HG03103 (cell line): ENCODE measurements around the gene SLC10A1.
"Not testable (repeated sequence)": the region's sequence is repeated elsewhere in the genome, so short reads cannot be mapped to it uniquely, and the experiment has no call there.

Experiments used
- ATAC-seq: cut with Tn5 transposase; IDR thresholded peaks from one replicate; pipeline ENCODE4 v1.9.1; 2021; ENCODE audit warnings: low read depth; ENCODE audit not compliant: unreplicated experiment

The SLC10A1 gene

DNA sequence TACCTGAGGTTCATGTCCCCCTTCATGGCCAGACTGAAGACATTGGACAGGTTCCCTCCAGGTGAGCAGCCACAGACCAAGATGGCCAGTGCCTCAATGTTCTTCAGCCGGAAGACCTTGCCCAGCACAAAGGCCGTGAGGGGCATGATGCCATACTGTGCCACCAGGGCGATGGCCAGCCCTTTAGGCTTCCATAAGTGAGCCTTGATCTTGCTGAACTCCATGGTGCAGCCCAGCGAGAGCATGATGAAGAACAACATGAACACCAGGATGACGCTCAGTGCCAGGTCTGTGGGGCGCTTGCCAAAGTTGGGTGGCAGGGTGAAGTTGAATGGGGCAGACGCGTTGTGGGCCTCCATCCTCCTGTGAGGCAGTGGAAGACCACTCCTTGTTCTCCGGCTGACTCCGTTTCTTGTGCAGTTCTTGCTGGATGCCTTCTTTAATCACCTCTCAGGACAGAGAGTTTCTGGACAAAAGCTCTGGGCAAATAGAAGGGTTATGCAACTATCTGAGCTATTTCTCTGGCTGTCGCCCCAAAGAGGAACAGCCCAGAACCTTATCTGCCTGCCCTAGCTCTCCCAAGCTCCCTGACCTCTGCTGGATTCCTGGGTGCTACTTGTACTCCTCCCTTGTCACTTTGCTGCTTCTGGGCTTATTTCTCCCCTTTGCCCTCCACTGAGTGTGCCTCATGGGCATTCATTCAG lies at the start of gene SLC10A1:
TSS of gene SLC10A1 (minus strand) at position 445 of the 704 bp plus-strand sequence. CDS start at position 359, 86 bp downstream.
- ATAC-seq: no peak

GRCh38 chr14:69845787-69846186 lies 48.7 kb upstream of the SLC10A1 start:
- no peak for ATAC-seq

DNA sequence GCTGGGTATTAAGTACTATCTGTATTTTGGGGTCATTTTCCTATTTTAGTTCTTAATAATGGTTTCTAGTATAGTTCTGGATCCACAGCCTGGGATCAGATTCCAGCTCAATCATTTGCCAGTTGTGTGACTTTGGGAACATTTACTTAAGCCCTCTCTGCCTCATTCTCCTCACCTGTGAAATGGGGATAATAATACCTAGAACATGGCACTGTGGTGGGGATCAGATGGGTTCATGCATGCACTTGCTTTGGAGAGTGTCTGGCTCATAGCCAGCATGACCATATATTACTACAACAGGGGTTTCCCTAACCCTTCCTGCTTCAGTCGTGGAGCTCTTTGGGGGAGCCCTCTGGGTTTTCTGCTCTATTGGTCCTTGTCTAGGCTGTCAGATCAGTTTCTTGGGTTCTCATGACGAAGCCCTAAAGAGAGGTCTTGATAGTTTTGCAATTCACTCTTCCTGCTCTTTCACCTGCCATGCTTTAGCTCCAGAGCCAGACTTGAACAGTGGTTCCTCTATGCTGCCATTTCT lies 48.1 kb upstream of the SLC10A1 start:
- ATAC-seq: no peak

DNA sequence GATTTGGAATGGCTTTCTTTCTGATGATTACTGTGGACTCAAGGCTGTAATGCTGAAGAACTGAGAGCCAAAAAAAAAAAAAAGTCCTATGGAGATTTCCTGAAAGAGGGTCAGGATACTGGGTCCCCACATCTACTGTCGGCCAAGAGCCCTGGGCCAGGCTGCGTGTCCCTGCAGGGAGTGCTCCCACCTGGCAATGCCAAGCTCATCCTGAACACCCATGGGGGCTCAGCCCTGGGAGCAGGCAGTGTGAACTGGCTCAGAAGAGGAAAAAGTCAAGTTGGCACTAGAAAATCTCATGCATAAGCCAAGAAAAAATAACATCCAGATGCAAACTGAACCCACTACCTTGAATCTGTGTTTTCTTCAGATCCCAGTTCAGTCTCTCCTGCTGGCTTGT lies 47.1 kb upstream of the SLC10A1 start:
- no peak for ATAC-seq

GRCh38 chr14:69842686-69843420 lies 45.8 kb upstream of the SLC10A1 start:
- no peak for ATAC-seq

DNA sequence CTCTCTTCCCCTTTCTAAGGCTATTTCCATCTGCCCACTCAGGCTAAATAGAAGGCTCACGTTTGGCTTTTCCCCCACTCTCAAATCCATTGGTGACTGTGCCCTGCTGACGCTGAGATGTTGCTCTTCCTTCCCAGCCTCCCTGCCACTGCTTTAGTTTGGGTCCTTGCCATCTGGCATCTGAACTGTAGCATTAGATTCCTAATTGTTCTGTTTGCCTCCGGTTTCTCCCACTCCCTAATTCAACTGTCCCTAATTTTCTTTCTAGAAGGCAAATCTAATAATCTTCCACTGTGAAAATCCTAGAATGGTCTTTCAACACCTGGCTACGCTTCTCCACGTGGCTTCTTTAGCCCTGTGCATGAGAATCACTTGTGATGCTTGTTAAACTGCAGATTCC lies 44.6 kb upstream of the SLC10A1 start:
- no peak for ATAC-seq

DNA sequence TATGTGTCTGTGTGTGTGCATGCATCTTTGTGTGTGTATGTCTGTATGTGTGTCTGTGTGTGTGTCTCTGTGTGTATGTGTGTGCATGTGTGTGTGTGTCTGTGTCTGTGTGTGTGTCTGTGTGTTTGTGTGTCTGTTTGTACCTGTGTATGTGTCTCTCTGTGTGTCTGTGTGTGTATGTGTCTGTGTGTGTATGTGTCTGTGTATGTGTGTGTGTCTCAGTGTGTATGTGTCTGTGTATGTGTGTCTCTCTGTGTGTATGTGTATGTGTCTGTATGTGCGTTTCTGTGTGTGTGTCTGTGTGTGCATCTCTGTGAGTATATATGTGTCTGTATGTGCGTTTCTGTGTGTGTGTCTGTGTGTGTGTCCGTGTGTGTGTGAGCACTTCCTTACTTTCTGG lies 42.6 kb upstream of the SLC10A1 start:
- no peak for ATAC-seq

GRCh38 chr14:69838881-69839416 lies 41.9 kb upstream of the SLC10A1 start:
- ATAC-seq: no peak

DNA sequence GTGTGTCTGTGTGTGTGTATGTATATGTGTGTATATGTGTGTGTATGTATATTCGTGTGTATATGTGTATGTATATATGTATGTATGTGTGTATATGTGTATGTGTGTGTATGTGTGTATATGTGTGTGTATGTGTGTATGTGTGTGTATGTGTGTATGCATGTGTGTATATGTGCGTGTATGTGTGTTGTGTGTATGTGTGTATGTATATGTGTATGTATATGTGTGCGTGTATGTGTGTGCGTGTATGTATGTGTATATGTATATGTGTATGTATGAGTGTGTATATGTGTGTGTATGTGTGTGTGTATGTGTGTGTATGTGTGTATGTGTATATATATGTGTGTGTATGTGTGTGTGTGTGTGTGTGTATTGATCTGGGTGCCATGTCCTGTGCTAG lies 31.8 kb upstream of the SLC10A1 start:
- ATAC-seq: no peak

GRCh38 chr14:69828354-69828753 lies 31.3 kb upstream of the SLC10A1 start:
- no peak for ATAC-seq

DNA sequence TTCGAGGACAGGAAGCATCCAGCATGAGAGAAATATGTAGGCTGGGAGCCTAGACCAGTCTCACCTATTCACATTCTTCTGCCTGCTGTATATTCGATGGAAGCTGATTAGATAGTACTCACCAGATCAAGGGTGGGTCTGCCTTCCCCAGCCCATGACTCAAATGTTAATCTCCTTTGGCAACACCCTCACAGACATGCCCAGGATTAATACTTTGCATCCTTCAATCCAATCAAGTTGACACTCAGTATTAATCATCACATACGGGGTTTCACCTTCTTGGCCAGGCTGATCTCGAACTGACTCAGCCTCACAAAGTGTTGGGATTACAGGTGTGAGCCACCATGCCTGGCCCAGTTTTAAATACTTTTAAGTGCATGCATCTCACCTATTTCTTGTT lies 30.5 kb upstream of the SLC10A1 start:
- ATAC-seq: no peak

DNA sequence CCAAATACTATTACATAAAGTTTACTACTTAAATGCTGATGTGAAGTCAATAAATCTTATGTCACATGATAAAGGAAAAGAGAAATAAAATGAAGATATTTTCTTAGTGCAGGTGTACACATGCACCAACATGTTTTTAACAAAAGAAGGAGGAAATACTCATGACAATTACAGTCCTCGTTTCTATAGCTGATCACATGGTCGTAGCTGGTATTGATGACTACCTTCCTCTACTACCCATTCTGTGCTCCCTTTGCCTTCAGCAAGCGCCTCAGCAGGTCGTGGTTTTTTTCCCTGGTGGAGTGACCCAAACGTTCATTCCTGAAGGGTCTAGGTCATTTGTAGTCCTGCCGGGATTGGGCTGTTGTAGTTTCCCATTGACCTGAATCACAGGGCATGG lies 25.4 kb upstream of the SLC10A1 start:
- ATAC-seq: no peak

DNA sequence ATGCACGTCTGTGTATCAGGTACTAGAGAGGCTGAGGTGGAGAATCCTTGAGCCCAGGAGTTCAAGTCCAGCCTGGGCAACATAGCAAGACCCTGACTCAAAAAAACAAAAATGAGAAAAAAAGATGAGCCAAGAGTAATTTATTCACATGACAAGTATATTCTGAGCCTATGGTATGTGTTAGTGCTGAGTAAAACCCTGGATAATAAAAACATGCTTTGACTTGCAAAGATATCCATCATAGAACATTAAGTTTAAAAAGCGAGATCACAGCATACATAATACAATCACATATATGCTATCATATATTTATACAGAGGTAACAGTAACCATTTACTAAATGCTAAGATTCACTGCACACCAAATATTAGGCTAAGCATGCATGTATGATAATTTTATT lies 23.9 kb upstream of the SLC10A1 start:
- ATAC-seq: no peak

DNA sequence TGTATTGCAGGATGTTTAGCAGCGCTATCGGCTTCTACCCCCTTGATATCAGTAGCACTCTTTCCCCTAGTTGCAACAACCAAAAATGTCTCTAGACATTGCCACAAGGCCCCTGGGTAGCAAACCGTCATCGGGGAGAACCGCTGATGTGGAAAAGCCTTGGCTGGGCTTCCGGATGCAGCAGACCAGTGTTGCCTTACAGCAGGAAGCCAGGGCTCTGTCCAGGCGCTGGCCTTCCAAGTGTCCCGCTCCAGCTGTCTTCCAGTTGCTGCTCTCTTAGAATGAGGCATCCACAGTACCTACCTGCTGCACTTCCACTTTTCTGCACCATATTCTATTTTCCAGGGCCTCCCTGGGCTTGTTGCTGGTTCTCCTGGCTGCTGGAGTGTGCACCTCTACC lies 22.6 kb upstream of the SLC10A1 start:
- no peak for ATAC-seq

- no peak for ATAC-seq
Measured at GRCh38 chr14:69818758-69819191, 21.7 kb upstream of the SLC10A1 start.

DNA sequence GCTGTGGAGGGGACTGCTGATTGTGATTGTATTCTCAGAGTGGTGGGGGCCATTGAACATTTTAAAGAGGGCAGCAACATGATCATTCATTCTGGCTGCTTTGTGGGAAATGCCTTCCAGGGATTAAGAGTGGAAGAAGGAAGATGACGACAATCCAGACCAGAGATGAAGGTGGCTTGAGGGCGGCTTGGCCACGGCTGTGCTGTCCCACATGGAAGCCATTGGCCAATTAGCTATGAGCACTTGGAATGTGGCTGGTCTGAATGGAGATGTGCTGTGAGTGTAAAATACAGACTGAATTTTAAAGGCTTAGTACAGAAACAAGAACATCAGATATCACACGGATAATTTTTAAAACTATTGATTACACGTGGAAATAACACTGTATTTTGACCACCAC lies 19.2 kb upstream of the SLC10A1 start:
- ATAC-seq: no peak

DNA sequence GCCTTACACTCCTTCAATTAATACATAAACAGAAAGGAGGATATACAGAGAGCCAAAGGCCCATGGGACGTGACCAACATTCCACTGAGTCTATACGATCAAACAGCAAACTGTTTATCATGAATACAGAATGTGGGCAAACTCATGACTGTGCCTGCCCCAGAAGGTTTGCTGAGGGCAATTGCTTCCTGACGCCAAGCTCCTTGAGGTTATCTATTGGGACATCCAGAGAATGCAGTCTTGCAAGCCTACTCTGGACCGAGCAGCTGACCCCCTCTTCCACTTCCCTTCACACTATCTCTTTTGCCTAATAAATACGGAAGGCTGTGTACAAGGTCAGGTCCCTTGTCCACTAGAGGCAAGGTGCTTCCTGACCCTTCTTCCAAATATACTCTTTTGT lies 18.5 kb upstream of the SLC10A1 start:
- ATAC-seq: no peak

DNA sequence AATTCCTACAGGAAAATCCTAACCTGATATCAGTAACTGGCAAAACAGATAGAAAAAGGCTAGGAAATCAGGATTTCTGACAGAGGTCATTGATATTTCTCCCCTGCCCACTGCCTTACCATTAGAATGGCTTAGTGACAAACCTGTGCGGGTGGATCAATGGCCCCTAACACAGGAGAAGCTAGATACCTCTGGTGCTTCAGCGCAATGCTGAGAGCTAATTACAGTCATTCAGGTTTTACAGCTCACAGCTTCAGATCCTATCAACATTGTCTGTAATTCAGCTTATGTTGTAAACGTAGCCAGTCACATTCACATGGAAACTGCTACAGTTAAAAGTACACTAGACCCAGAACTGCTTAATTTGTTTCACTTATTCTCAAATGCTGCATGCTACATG lies 17.4 kb upstream of the SLC10A1 start:
- ATAC-seq: no peak

GRCh38 chr14:69813346-69813745 lies 16.3 kb upstream of the SLC10A1 start:
- ATAC-seq: not testable (repeated sequence)

DNA sequence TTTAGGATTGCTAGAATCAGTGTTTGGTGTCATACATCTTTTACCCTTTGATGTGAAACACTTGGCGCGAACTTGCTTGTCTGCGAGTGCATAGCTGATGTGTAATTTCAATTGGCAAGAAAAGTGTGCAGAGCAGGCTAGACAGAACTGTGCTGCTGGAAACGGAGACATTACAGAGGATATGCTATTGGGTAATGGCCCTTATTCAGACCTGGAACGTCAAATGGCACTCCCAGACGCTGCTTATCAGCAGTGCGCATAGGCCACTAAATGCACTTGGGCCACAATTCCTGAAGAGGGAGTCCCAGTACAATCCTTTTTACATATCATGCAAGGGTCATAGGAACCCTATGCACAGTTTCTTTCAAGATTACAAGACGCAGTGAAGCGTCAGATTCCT lies 15.7 kb upstream of the SLC10A1 start:
- no peak for ATAC-seq

DNA sequence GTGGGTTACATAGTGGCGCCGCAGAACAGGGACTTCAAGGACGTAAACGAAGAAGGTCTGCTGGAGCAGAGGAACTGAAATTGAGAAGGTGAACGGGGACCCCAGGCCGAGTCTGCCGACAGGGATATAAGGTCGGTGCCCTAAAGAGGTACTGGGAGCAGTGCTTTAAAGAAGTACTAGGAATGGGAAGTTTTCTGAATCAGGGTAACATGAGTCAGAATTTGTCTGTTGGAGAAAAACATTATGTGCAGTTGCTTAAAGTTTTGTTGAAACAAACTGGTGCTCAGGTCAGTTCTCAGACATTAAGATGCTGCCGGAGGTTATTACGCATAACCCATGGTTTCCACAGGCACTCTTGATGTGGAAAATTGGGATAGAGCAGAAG lies 14.8 kb upstream of the SLC10A1 start:
- ATAC-seq: no peak
